GM18505 (cell line): ENCODE results near the gene GATAD2A.

ENCODE experiments used
- ATAC-seq: cut with Tn5 transposase; IDR thresholded peaks from one replicate; pipeline ENCODE4 v1.9.1; 2021; ENCODE audit not compliant: unreplicated experiment
- POLR2A ChIP-seq: IDR thresholded peaks from 4 replicates; pipeline ENCODE4 v1.6.1; 2011; ENCODE audit warnings: borderline replicate concordance; ENCODE audit not compliant: insufficient read depth, insufficient read length; ENCODE audit errors: extremely low read depth

Gene GATAD2A

DNA sequence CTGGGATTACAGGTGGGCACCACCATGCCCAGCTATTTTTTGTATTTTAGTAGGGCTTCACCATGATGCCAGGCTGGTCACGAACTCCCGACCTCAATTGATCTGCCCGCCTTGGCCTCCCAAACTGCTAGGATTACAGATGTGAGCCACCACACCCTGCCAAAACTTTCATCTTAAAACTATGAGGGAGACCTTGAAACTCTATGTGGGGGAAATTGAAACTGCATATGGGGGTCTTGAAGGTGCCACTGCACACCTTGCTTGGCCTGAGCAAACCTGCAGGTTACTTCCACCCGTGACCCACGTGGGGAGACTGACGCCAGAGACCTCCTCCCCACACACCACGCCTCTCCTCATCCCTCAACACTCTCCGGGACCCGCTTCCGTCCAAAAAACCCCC is 148.2 kb downstream of the GATAD2A start:
- no peak for ATAC-seq

DNA sequence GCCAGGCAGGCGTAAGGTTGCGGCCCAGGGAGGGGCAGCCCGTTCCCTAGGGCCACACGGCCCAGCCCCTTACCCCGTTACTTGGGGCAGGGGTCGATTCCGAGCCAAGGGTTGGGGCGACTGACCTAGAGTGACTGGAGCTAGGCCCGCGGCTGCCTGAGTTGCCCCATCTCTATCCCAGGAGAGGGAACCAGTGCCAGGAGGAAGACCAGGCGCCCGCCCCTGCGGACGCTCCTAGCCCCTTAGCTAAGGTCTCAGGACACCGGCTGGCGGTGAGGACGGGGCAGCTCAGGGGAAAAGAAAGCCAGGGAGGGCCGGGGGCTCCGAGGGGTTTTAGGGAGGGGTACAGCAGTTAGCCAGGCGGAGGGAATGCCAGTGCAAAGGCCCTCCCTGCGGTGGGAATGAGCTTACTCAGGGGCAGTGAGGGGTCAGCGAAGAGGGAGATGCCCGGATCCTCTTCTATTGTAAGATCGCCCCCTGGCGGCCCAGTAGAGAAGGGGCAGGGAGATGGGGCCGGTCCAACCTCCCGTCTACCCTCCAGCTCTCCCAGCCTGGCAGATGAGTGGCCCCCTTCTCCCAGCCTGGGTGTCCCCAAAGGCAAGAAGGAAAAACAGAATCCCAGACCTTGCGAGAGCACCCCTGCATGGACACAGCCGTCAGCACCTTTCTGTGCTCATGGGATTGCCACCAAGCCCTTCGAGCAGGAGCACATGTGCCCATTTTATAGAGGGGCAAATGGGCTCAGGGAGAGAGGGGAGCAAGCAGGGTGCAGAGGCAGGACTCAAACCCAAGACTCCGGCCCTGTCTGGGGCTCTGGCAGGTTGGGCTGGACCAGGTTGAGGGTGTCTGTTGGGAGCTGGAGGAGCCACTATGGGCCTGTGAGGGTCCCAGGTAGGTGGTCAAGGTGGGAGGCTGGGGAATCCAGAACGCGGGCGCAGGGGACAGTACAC is 148.9 kb downstream of the GATAD2A start:
- no peak for ATAC-seq
- TF ChIP-seq POLR2A, result no peak

More for the DNA sequence above, 148.2 kb downstream of the GATAD2A start:
- TF ChIP-seq POLR2A, result no peak

DNA sequence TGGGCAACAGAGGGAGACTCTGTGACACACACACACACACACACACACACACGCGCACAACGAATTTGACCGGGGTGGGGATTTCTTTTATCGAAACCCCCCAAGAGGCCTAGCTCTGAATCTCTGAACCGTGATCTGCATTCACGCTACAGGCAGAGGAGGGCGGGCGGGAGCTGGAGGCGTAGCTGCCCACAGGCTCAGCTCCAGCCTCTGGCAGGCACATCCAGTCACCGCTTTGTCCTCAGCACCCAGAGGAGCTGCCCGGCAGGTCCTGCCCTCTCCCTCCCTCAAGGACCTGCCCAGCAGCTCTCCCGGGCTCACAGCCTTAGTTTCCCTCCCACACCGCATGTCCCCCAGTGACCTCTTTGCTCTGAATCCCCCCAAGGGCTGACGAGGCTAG is 152.6 kb downstream of the GATAD2A start:
- no peak for ATAC-seq
- no peak for TF ChIP-seq POLR2A
